Mononuclear cell (primary cell): ENCODE results near the gene SSU72. TPM values are rescaled to one million over a fixed set of nuclear protein-coding genes. Genes with fewer than 3 reads are reported as not detected.
"Not testable (repeated sequence)": the region's sequence is repeated elsewhere in the genome, so short reads cannot be mapped to it uniquely, and the experiment has no call there.

Experiments
- H3K27me3 ChIP-seq: 2 replicates; pipeline ENCODE4 v1.6.0; 2011; ENCODE audit warnings: low read length, control low read depth; ENCODE audit not compliant: insufficient read depth
- H3K4me1 ChIP-seq: 2 replicates; pipeline ENCODE4 v1.5.1; 2011; ENCODE audit warnings: mild to moderate bottlenecking, low read length, control low read depth; ENCODE audit not compliant: insufficient read depth
- H3K4me3 ChIP-seq: 2 replicates; pipeline ENCODE4 v1.5.1; 2011; ENCODE audit warnings: mild to moderate bottlenecking, low read length, moderate library complexity
- H3K9me3 ChIP-seq: 2 replicates; pipeline ENCODE4 v1.5.1; 2011; ENCODE audit warnings: low read depth, mild to moderate bottlenecking, control low read depth, low read length
- total RNA-seq: library from RNA; depleted of rRNA; stranded (reverse); fragments of >200 nt; gene quantifications from one replicate; pipeline ENCODE4 v1.2.3, GENCODE V29; 2012

Gene SSU72
- total RNA-seq, 1 donor, result 47.9 TPM

DNA sequence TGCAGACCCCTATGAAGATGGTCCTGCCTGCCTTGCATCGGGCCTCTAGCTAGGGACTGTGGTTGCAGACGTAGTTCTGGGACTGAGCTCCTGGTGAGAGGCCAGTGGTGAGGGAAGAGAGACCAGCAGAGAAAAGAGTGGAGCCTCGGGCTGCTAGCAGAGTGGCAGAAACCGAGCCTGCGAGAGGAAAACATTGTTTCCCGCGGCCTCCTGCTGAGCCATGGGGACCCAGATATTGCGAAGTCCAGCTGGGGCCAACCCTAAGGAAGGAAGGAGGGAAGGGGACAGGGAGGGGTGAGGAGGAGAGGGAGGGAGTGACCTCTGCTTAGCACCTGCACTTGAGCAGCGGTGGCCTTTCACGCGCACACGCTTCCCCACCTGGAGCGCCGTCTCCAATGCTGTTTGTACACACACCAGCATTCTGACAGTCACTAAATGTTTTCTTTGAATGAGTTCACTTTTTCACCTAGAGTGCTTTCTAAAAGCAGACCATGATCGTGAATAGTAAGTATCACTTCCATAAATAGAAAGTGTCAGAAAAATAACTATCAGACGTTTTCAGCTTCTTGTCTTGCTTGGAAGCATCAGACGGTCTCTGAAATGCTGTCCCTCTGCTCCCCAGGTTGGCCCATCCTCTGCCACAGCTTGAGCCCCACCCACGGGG, 27.8 kb upstream of the SSU72 start:
- H3K4me3 ChIP-seq, result no peak overlapping the region
- peaks cover 38% of the 10 kb centered on the region for H3K4me1 ChIP-seq
- H3K27me3 ChIP-seq, result no peaks in the 10 kb centered on the region
- no peaks in the 10 kb centered on the region for H3K9me3 ChIP-seq

DNA sequence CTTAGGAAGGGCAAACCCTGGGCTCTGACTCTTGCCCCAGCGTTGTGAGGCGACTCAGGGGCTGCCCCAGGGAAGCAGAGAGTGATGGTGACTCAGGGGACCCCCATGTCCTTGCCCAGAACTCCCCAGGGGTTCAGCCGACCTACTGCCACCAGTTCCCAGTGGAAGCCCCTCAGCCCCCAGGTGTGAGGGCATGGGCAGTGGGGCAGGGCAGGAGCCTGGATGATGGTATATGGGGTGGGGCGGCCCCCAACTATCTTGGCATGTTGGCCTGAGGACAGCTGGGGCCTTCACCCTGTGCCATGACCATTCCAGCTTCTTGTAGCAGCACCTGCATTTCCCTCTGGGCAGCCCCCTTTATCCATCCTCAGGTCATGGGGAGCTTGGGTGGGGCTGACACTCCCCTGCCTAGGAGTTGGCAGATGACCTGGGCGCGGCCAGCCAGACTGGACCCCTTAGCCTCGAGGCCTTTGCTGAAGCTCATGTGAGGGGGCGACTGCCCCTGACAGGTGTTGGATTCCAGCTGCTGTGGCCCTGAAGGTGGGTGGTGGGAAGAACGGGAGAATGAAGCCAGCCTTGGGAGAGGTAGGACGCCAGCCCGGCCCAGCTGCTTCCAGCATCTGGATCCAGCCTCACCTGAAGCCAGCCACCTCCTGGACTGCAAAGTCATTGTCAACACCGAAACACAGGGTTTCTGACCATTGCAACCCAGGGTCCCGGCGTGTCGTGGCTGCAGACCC, 27.1 kb upstream of the SSU72 start:
- no peaks in the 10 kb centered on the region for H3K9me3 ChIP-seq
- no peaks in the 10 kb centered on the region for H3K27me3 ChIP-seq
- no peak overlapping the region for H3K4me3 ChIP-seq
- peaks cover 31% of the 10 kb centered on the region for H3K4me1 ChIP-seq

DNA sequence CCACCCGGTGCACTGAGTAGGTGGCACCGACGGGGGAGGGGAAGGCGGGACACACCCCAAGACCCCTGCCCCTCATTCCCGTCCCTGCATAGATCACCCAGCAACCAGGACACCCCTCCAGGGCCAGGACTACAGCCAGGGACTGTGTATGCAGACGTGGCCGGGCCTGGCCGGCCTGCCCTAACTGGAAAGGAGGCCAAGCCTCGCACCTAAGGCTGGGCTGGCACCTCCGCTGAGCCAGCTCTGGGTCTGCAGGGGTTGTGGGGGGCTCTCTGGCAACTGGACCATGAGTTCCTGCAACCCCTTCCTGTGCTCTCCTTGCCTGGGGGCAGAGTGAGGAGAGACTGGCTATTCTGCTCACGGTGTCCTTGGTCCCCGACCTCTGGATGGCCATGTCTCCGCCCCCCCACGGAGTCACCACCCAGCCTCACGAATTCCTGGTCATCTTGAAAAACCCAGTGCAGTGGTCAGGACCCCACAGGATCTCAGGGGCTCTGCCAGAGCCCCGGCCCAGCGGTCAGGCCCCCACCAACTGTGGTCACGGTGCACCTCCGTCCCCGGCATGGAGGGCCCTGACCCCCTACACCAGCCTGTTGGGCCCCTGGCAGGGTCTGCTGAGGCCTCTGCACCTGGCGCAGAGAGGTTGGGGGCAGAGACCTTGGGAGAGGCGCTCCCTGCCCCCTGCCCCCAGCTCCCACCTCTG, 26.3 kb upstream of the SSU72 start:
- H3K9me3 ChIP-seq, result no peaks in the 10 kb centered on the region
- H3K27me3 ChIP-seq, result no peaks in the 10 kb centered on the region
- peaks cover 27% of the 10 kb centered on the region for H3K4me1 ChIP-seq
- H3K4me3 ChIP-seq, result no peak overlapping the region

DNA sequence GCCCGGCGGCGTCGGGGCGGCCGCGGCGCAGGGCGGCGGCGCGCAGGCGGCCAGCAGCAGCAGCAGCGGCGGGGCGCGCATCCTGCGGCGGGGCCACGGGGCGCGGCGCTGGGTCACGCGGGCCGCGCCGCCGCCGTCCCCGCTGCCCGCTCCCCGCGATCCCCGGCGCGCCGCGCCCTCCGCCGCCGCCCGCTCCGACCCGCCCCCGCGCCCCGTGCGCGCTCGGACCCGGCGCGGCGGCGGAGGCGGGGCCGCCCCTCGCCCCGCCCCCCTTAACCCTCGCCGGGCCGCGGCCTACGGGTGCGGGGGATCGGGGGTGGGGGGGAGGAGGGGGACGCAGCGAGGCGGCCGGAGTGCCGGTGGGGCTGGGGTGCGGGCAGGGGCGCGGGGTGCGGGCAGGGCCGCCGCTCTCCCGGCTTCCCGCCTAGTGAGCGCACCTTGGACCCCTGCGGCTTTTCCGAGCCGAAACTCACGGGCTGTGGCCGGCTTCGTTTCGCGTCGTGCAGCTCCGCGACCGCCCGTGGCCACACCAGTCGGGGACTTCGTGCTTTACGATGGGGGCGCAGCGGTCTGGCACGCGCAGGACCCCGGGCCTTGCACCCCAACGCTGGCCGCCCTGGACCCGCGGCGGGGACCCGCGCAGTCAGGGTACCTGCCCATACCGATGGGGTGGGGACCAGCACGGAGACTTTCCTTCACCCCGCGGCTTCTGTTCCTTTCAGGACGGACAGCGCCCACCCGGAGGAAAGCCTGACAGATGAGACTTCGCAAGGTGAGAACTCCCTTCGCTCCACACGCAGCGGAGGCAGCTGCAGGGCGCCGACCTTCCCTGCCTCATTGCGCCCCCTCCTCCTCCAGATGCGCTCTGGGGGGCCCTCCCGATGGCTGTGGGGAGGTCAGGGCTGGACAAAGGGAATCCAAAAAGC, 25.5 kb upstream of the SSU72 start, which contains the start of gene FNDC10:
Gene FNDC10, minus strand, starts transcription at position 201 of the 926 bp plus-strand sequence. Its CDS starts 120 bp downstream, at position 81.
- Histone ChIP-seq H3K9me3 (no peaks in the 10 kb centered on the region), H3K4me3 (peak within 1 kb of the TSS; percentile 16), H3K27me3 (no peaks in the 10 kb centered on the region), H3K4me1 (peaks cover 27% of the 10 kb centered on the region)

DNA sequence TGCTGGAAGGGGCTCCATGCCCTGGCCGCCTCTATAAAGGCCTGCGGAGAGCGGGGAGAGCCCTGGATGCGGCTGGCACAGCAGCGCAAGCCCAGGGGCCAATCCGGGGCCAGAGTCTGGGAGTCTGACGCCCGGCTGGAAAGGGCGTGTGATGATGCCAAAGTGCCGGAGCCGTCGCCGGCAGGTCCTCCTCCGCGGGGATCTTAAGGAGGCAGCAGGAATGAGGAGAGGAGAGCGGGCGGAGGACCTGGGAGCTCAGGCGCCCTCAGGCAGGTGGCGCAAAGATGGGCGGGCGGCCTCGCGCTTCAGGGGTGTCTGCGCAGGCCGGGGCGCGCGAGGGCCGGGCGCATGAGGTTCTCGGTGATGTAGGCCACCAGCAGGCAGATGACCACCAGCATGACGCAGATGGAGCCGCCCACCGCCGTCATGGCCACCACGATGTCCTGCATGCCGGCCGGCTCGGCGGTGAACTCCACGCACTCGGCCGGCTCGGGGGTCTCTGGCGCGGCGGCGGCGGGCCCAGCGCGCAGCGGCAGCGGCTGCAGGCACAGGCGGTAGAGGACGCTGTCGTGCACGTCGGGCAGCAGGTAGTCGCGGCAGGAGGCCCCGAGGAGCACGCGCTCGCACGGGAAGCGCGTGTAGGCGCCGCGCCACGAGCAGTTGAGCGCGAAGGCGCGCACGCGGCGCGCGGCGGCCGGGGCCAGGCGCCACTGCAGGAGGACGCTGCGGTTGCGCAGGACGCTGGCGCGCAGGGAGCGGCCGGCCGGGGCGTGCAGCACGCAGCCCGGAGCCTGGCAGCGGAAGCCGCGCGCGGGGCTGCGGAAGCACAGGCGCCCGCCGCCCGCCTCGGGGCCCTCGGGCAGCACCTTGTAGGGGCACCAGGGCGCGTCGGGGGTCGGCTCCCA, 24.6 kb upstream of the SSU72 start:
- Histone ChIP-seq H3K4me1 (peaks cover 27% of the 10 kb centered on the region), H3K4me3 (no peak overlapping the region), H3K9me3 (no peaks in the 10 kb centered on the region), H3K27me3 (no peaks in the 10 kb centered on the region)

DNA sequence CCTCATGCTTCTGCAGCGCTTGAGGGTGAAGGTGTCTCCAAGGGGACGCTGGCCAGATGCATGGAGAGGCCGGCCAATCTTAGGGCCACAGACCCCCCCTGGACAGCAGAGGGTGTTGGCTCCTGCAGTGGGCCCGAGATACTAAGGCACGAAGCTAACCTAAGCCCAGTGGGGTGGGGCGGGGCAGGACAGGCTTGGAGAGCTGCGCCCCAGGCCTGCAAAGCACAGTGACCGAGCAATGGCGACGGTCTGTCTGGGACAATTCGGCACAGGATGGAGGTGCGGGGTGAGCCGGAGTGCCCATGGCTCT, 24.0 kb upstream of the SSU72 start:
- Histone ChIP-seq H3K4me3 (no peak overlapping the region), H3K4me1 (peaks cover 27% of the 10 kb centered on the region), H3K27me3 (no peaks in the 10 kb centered on the region), H3K9me3 (no peaks in the 10 kb centered on the region)

DNA sequence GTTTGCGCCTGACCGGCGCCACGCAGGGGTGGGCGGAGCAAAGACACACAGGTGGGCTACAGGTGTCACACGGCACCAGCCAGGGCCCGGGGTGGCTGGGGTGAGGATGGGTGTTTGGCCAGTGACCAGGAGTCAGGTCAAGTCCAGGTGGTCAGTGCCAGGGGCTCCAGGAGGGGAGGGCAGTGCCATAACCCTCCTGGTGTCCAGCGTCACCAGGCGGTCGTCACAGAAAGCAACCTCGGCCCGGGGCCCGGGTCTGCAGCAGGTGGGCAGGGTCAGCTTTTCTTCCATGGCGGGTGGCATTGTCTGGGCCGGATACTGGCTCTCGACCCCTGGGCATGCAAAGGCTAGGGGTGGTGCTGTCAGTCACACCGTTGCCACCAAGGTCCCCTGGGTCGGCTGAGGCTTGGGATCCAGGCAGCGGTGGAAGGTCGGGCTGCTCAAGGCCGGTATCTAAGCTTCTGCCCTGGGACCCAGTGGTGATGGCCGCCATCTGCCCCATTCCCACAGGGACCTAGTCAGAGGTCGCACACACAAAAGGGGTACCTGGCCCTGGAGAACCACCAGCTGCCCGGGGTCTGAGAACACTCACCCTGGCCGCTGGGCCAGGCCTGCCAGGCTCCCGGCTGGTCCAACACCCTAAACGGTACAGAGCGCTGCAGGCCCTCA, 23.5 kb upstream of the SSU72 start:
- Histone ChIP-seq H3K4me1 (peaks cover 27% of the 10 kb centered on the region), H3K4me3 (no peak overlapping the region), H3K9me3 (no peaks in the 10 kb centered on the region)

DNA sequence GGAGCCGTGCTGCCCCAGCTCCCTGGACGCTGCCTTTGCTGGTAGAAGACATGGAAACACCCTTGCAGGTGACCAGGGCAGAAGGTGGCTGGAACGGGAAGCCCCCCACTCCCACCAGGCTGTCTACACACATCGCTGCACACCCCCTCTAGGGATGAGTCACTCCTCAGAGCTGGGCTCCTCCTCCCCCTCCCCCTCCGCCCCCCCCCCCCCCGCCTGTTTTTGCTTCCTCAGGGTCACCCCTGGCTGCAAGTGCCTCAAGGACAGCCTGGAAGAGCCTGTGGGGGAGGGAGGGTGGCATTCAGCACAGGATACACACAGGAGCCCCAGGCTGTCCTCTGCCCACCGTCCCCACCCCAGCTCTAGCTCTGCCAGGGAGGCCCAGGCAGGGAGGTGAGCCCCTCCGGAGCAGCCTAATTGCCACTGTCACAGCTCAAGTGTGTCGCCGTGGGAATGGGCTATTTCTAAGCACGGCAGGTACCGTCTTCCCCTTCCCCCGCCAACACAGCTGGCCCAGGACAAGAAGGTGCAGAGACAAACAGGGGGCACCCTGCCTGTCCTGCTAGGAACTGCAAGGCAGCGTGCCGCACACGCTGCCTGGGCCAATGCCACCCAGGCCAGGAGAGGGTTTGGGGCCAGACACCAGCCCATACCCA, 22.7 kb upstream of the SSU72 start:
- no peaks in the 10 kb centered on the region for H3K27me3 ChIP-seq
- H3K4me3 ChIP-seq, result no peak overlapping the region
- H3K9me3 ChIP-seq, result no peaks in the 10 kb centered on the region
- peaks cover 22% of the 10 kb centered on the region for H3K4me1 ChIP-seq

More for the DNA sequence above, 23.5 kb upstream of the SSU72 start:
- no peaks in the 10 kb centered on the region for H3K27me3 ChIP-seq

DNA sequence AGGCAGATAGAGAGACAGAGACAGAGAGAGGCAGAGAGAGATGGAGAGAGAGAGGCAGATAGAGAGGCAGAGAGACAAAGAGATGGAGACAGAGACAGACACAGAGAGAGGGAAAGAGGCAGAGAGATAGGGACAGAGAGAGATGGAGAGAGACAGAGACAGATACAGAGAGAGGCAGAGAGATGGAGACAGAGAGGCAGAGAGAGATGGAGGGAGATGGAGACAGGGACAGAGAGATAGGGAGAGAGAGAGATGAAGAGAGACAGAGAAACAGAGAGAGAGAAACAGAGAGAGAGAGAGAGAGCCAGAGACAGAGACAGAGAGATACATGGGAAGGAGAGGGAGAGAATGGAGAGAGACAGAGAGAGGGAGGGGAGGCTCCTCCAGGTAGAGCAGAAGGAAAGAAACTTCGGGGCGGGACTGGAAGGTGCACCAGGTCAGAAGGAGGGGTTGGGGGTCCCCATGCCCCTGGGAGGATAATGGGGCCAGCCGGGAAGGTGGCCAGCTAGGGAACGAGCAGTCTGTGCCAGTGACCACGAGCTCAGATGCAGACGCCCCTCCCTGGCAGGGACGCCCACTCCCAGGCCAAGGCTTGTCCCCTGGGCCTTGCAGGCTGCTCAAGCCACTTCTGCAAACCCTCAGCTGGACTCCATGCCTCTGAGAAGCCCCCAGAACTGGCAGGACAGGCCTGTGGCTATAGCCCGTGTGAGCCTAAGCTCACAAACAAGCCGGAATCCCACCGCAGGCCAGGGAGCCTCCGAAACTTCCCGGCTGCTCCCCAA, 22.0 kb upstream of the SSU72 start:
- H3K4me1 ChIP-seq, result peaks cover 15% of the 10 kb centered on the region
- no peaks in the 10 kb centered on the region for H3K27me3 ChIP-seq
- no peaks in the 10 kb centered on the region for H3K9me3 ChIP-seq
- no peak overlapping the region for H3K4me3 ChIP-seq

DNA sequence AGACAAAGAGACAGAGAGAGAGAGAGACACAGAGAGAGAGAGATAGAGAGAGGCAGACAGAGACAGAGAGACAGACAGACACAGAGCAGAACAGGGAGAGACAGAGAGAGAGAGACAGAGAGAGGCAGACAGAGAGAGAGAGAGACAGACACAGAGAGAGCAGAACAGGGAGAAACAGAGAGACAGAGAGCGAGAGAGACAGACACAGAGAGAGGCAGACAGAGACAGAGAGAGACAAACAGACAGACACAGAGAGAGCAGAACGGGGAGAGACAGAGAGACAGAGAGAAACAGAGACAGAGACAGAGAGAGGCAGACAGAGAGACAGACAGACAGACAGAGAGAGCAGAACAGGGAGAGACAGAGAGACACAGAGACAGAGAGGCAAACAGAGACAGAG, 20.7 kb upstream of the SSU72 start:
- not testable (repeated sequence) for H3K9me3 ChIP-seq, H3K4me3 ChIP-seq, H3K27me3 ChIP-seq, H3K4me1 ChIP-seq

DNA sequence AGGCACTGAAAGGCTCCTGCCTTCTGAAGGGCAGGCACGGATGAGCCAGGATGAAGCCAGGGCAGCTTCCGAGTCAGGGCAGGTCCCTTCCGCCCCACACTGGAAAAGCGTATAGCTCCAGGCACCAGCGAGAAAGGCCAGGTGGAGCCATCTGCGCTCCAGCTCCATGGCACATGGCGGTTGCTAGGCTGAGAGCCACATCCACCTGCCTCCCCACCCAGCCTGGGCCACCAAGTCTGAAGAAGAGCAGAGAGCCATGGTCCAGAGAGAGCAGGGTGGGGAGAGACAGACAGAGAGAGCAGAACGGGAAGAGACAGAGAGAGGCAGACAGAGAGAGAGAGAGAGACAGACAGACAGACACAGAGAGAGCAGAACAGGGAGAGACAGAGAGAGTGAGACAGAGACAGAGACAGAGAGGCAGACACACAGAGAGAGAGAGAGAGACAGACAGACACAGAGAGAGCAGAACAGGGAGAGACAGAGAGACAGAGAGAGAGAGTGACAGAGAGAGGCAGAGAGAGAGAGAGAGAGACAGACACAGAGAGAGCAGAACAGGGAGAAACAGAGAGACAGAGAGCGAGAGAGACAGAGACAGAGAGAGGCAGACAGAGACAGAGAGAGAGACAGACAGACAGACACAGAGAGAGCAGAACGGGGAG, 20.1 kb upstream of the SSU72 start:
- Histone ChIP-seq H3K4me3 (no peak overlapping the region), H3K27me3 (no peaks in the 10 kb centered on the region), H3K9me3 (no peaks in the 10 kb centered on the region), H3K4me1 (peaks cover 7% of the 10 kb centered on the region)

DNA sequence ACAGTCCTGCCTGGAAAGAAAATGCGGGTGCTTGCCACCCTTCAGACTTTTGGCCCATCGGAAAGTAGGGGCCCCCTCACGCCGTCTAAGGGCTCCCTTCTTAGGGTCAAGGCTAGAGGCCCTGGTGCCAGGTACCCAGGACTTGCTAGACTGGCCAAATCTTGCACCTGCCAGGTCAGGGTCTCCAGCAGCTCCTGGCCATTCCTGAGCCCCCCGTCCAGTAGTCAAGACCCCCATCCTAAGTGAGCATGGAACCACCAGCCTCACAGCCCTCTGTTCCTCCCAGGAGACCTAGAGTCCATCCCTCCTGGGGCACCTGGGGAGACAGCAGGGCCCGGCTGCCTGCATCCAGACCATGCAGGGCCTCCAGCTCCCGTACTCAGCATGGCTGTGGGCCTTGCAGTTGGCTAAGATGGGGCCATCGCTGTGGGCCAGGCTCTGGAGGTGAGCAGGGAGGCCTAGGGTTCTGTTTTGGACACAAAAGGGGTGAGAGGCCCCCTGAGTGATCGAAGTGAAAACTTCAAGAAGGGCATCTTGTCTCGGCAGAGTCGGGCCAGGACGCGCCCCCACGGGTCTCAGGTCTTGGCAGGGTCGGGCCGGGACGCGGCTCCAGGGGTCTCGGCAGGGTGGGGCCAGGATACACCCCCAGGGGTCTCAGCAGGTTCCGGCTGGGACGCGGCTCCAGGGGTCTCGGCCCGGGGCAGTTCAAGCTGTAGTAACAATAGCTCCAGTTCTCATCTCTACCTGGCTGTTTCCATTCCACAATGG, 19.4 kb upstream of the SSU72 start:
- H3K4me3 ChIP-seq, result no peak overlapping the region
- no peaks in the 10 kb centered on the region for H3K9me3 ChIP-seq
- peaks cover 2% of the 10 kb centered on the region for H3K4me1 ChIP-seq
- H3K27me3 ChIP-seq, result no peaks in the 10 kb centered on the region
